SK-N-MC (cell line): Measurements from ENCODE around the gene ZNF681.
"Not testable (repeated sequence)": the region's sequence is repeated elsewhere in the genome, so short reads cannot be mapped to it uniquely, and the experiment has no call there.

ENCODE experiments used
- DNase-seq: peaks from one replicate; pipeline ENCODE4 v3.0.0-alpha.2; 2011; ENCODE audit warnings: low read depth, low spot score
- H3K27ac ChIP-seq: fragments of 200-600 bp; sonication (generic); 2 replicates; pipeline ENCODE4 v1.5.1; 2016; ENCODE audit warnings: mixed run types
- H3K36me3 ChIP-seq: fragments of 200-600 bp; sonication (generic); 2 replicates; pipeline ENCODE4 v1.6.1; 2017; ENCODE audit warnings: antibody characterized with exemption, low read length, mixed read lengths; ENCODE audit not compliant: insufficient read depth
- H3K4me3 ChIP-seq: fragments of 200-600 bp; sonication (generic); 2 replicates; pipeline ENCODE4 v1.5.1; 2016
- H3K9ac ChIP-seq: fragments of 200-600 bp; sonication (generic); 2 replicates; pipeline ENCODE4 v1.8.0; 2017; ENCODE audit warnings: mixed run types, mixed read lengths; ENCODE audit not compliant: insufficient read length
- H3K9me3 ChIP-seq: fragments of 200-600 bp; sonication (generic); 2 replicates; pipeline ENCODE4 v1.6.1; 2017; ENCODE audit warnings: low read depth, mild to moderate bottlenecking, antibody characterized with exemption, low read length, moderate library complexity, mixed read lengths
- EZH2 ChIP-seq: fragments of 200-600 bp; sonication (generic); IDR thresholded peaks from one replicate; pipeline ENCODE4 v1.6.1; 2017; ENCODE audit warnings: antibody characterized with exemption
- FOXP2 ChIP-seq: optimal IDR thresholded peaks from 2 replicates; pipeline ENCODE3; 2011; ENCODE audit warnings: mild to moderate bottlenecking, moderate library complexity; ENCODE audit not compliant: insufficient read depth; ENCODE audit errors: extremely low read length, control extremely low read depth
- POLR2AphosphoS5 ChIP-seq: IDR thresholded peaks from 2 replicates; pipeline ENCODE4 v1.6.1; 2012; ENCODE audit warnings: mild to moderate bottlenecking, low read depth, low read length, borderline replicate concordance

ZNF681 gene

GRCh38 chr19:23771316-23771715 lies 12.6 kb upstream of the ZNF681 start:
- Histone ChIP-seq H3K9me3 (no peaks in the 10 kb centered on the region), H3K9ac (no peak overlapping the region), H3K4me3 (no peak overlapping the region), H3K27ac (no peak overlapping the region), H3K36me3 (no peaks in the 10 kb centered on the region)
- TF ChIP-seq POLR2AphosphoS5 = no peak
- no peak for TF ChIP-seq FOXP2
- no peak for TF ChIP-seq EZH2
- DNase-seq = no peak

GRCh38 chr19:23770672-23771250 lies 12.1 kb upstream of the ZNF681 start:
- no peaks in the 10 kb centered on the region for H3K9me3 ChIP-seq
- H3K36me3 ChIP-seq = no peaks in the 10 kb centered on the region
- H3K27ac ChIP-seq = no peak overlapping the region
- no peak overlapping the region for H3K4me3 ChIP-seq
- DNase-seq = no peak
- H3K9ac ChIP-seq = no peak overlapping the region
- TF ChIP-seq EZH2 (no peak), POLR2AphosphoS5 (no peak), FOXP2 (no peak)

GRCh38 chr19:23769691-23770468 lies 11.2 kb upstream of the ZNF681 start:
- Histone ChIP-seq H3K9me3 (no peaks in the 10 kb centered on the region), H3K36me3 (no peaks in the 10 kb centered on the region), H3K27ac (no peak overlapping the region), H3K9ac (no peak overlapping the region), H3K4me3 (no peak overlapping the region)
- no peak for DNase-seq
- TF ChIP-seq POLR2AphosphoS5 (no peak), EZH2 (no peak), FOXP2 (no peak)

- H3K36me3 ChIP-seq = no peaks in the 10 kb centered on the region
- no peak overlapping the region for H3K4me3 ChIP-seq
- DNase-seq = no peak
- no peak overlapping the region for H3K9ac ChIP-seq
- TF ChIP-seq POLR2AphosphoS5 (no peak), EZH2 (no peak), FOXP2 (no peak)
- H3K27ac ChIP-seq = no peak overlapping the region
- no peaks in the 10 kb centered on the region for H3K9me3 ChIP-seq
Observed at GRCh38 chr19:23766951-23767350, 8.3 kb upstream of the ZNF681 start.

- H3K9ac ChIP-seq = no peak overlapping the region
- no peak for DNase-seq
- H3K36me3 ChIP-seq = no peaks in the 10 kb centered on the region
- no peak for TF ChIP-seq EZH2
- TF ChIP-seq FOXP2 = no peak
- no peak for TF ChIP-seq POLR2AphosphoS5
- H3K9me3 ChIP-seq = no peaks in the 10 kb centered on the region
- no peak overlapping the region for H3K27ac ChIP-seq
- no peak overlapping the region for H3K4me3 ChIP-seq
Observed at GRCh38 chr19:23764781-23765180, 6.1 kb upstream of the ZNF681 start.

GRCh38 chr19:23762884-23763711 lies 4.4 kb upstream of the ZNF681 start:
- TF ChIP-seq FOXP2 = no peak
- TF ChIP-seq POLR2AphosphoS5 = no peak
- no peak for TF ChIP-seq EZH2
- DNase-seq = no peak
- Histone ChIP-seq H3K9me3 (no peaks in the 10 kb centered on the region), H3K4me3 (no peak overlapping the region), H3K36me3 (no peaks in the 10 kb centered on the region), H3K9ac (no peak overlapping the region), H3K27ac (no peak overlapping the region)

- Histone ChIP-seq H3K27ac (no peak overlapping the region), H3K4me3 (no peak overlapping the region), H3K9me3 (no peaks in the 10 kb centered on the region)
Observed at GRCh38 chr19:23762548-23762883, 3.8 kb upstream of the ZNF681 start.

GRCh38 chr19:23760326-23760725 lies 1.6 kb upstream of the ZNF681 start:
- not testable (repeated sequence) for DNase-seq, H3K9me3 ChIP-seq, H3K4me3 ChIP-seq, H3K9ac ChIP-seq, H3K27ac ChIP-seq, H3K36me3 ChIP-seq

More at GRCh38 chr19:23762548-23762883, 3.8 kb upstream of the ZNF681 start:
- no peak overlapping the region for H3K9ac ChIP-seq
- TF ChIP-seq POLR2AphosphoS5 = no peak
- no peak for TF ChIP-seq FOXP2
- no peak for TF ChIP-seq EZH2
- H3K36me3 ChIP-seq = no peaks in the 10 kb centered on the region
- no peak for DNase-seq

- H3K9me3 ChIP-seq, H3K27ac ChIP-seq, DNase-seq, H3K4me3 ChIP-seq, H3K9ac ChIP-seq, H3K36me3 ChIP-seq: not testable (repeated sequence)
Observed at GRCh38 chr19:23743633-23744232, 15.0 kb downstream of the ZNF681 start.

- H3K36me3 ChIP-seq, DNase-seq, H3K9ac ChIP-seq, H3K27ac ChIP-seq, H3K9me3 ChIP-seq, H3K4me3 ChIP-seq: not testable (repeated sequence)
Observed at GRCh38 chr19:23730729-23731465, 27.8 kb downstream of the ZNF681 start.

- not testable (repeated sequence) for H3K4me3 ChIP-seq, DNase-seq, H3K27ac ChIP-seq, H3K9me3 ChIP-seq, H3K9ac ChIP-seq, H3K36me3 ChIP-seq
Observed at GRCh38 chr19:23724161-23724560, 34.5 kb downstream of the ZNF681 start.
